HL-60 (cell line): ENCODE measurements around the gene PITPNC1.

Source experiments
- DNase-seq, 2 experiments: peaks; one replicate each; pipeline ENCODE4 v3.0.0-alpha.2; 2010 to 2020; ENCODE audit warnings: low read depth in 1 of 2, low spot score in 1 of 2
- H3K27ac ChIP-seq: fragments of 250-450 bp; sonication (Bioruptor Pico); replicated peaks from 2 replicates; pipeline ENCODE4 v1.5.1; 2020; ENCODE audit warnings: mild to moderate bottlenecking, moderate library complexity
- H3K27me3 ChIP-seq: fragments of 250-450 bp; sonication (Bioruptor Pico); 2 replicates; pipeline ENCODE4 v1.5.1; 2021; ENCODE audit warnings: mild to moderate bottlenecking, moderate library complexity; ENCODE audit not compliant: insufficient read depth, poor library complexity, severe bottlenecking
- H3K4me3 ChIP-seq: replicated peaks from 2 replicates; pipeline ENCODE4 v1.5.1; 2011; ENCODE audit warnings: mild to moderate bottlenecking, control low read depth, low read length; ENCODE audit not compliant: insufficient read depth
- GABPA ChIP-seq: IDR thresholded peaks from 2 replicates; pipeline ENCODE4 v1.6.1; 2012; ENCODE audit warnings: low read depth
- POLR2AphosphoS5 ChIP-seq: IDR thresholded peaks from 2 replicates; pipeline ENCODE4 v1.6.1; 2012; ENCODE audit warnings: low read depth
- SPI1 ChIP-seq: IDR thresholded peaks from 2 replicates; pipeline ENCODE4 v1.6.1; 2012; ENCODE audit warnings: low read depth, mild to moderate bottlenecking, borderline replicate concordance
- TF ChIP-seq, protein P1 (sequence below): IDR thresholded peaks from 2 replicates; pipeline ENCODE4 v1.6.1; 2012; ENCODE audit warnings: low read depth; ENCODE audit not compliant: insufficient replicate concordance
- TF ChIP-seq, protein P2 (sequence below): IDR thresholded peaks from one replicate; pipeline ENCODE4 v1.5.1; 2011; ENCODE audit warnings: low read length, control low read depth, inconsistent platforms; ENCODE audit not compliant: insufficient read depth

Gene PITPNC1

DNA sequence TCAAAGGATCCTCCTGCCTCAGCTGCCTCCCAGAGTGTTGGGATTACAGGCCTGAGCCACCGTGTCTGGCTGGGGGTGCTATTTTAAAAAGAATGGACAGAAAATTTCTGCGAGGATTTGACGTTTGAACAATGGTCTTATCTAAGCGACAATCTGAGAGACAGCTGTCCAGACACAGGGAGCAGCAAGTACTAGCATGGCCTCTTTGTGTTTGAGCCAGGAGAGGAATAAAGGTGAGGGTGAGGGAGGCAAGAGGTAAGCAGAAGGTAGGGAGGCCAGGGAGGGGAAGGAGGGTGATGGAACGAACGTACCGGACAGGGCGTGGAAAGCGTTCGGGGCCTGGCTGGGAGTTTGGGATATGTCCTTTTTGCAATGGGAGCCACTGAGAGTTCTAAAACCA is 59.2 kb downstream of the PITPNC1 start:
- DNase-seq = no peak
- Histone ChIP-seq H3K27me3 (no peaks in the 10 kb centered on the region), H3K27ac (no peak overlapping the region), H3K4me3 (no peak overlapping the region)
- TF ChIP-seq, protein P1, sequence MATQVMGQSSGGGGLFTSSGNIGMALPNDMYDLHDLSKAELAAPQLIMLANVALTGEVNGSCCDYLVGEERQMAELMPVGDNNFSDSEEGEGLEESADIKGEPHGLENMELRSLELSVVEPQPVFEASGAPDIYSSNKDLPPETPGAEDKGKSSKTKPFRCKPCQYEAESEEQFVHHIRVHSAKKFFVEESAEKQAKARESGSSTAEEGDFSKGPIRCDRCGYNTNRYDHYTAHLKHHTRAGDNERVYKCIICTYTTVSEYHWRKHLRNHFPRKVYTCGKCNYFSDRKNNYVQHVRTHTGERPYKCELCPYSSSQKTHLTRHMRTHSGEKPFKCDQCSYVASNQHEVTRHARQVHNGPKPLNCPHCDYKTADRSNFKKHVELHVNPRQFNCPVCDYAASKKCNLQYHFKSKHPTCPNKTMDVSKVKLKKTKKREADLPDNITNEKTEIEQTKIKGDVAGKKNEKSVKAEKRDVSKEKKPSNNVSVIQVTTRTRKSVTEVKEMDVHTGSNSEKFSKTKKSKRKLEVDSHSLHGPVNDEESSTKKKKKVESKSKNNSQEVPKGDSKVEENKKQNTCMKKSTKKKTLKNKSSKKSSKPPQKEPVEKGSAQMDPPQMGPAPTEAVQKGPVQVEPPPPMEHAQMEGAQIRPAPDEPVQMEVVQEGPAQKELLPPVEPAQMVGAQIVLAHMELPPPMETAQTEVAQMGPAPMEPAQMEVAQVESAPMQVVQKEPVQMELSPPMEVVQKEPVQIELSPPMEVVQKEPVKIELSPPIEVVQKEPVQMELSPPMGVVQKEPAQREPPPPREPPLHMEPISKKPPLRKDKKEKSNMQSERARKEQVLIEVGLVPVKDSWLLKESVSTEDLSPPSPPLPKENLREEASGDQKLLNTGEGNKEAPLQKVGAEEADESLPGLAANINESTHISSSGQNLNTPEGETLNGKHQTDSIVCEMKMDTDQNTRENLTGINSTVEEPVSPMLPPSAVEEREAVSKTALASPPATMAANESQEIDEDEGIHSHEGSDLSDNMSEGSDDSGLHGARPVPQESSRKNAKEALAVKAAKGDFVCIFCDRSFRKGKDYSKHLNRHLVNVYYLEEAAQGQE = no peak
- TF ChIP-seq GABPA (no peak), POLR2AphosphoS5 (no peak), SPI1 (no peak)
- TF ChIP-seq, protein P2, sequence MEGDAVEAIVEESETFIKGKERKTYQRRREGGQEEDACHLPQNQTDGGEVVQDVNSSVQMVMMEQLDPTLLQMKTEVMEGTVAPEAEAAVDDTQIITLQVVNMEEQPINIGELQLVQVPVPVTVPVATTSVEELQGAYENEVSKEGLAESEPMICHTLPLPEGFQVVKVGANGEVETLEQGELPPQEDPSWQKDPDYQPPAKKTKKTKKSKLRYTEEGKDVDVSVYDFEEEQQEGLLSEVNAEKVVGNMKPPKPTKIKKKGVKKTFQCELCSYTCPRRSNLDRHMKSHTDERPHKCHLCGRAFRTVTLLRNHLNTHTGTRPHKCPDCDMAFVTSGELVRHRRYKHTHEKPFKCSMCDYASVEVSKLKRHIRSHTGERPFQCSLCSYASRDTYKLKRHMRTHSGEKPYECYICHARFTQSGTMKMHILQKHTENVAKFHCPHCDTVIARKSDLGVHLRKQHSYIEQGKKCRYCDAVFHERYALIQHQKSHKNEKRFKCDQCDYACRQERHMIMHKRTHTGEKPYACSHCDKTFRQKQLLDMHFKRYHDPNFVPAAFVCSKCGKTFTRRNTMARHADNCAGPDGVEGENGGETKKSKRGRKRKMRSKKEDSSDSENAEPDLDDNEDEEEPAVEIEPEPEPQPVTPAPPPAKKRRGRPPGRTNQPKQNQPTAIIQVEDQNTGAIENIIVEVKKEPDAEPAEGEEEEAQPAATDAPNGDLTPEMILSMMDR = no peak

DNA sequence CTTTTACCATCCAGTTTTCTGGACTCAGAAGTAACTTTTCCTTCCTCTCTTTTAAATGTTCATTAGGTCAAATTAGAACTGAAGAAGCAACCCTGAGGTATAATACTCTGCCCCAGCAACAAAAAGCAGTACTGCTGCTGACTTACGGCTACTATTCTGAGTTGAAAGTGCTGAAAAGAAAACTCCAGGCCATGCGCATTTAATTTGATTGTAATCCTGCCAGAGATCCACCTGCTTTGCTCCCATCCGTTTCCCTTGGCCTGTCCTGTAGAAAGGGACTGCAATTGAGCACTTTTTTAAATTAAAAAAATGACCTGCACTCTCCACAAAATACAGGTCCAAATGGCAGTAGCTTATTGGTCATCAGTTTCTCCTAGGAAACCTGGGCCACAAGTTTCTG is 61.6 kb downstream of the PITPNC1 start:
- Histone ChIP-seq H3K27me3 (no peaks in the 10 kb centered on the region), H3K4me3 (no peak overlapping the region), H3K27ac (no peak overlapping the region)
- no peak for TF ChIP-seq SPI1
- DNase-seq = no peak

GRCh38 chr17:67439269-67439668 is 62.2 kb downstream of the PITPNC1 start:
- H3K27me3 ChIP-seq = no peaks in the 10 kb centered on the region
- no peak for TF ChIP-seq SPI1
- TF ChIP-seq, protein P2 = no peak
- no peak for TF ChIP-seq GABPA
- TF ChIP-seq, protein P1 = no peak
- no peak for TF ChIP-seq POLR2AphosphoS5
- H3K4me3 ChIP-seq = no peak overlapping the region
- DNase-seq = no peak
- H3K27ac ChIP-seq = no peak overlapping the region

- H3K27me3 ChIP-seq = no peaks in the 10 kb centered on the region
- TF ChIP-seq, protein P2 = no peak
- TF ChIP-seq POLR2AphosphoS5 = no peak
- TF ChIP-seq, protein P1 = no peak
- no peak for TF ChIP-seq SPI1
- no peak for TF ChIP-seq GABPA
- H3K27ac ChIP-seq = peak overlapping the region; percentile 64
- DNase-seq = no peak
- H3K4me3 ChIP-seq = no peak overlapping the region
Observed at GRCh38 chr17:67440277-67441051, 63.4 kb downstream of the PITPNC1 start.
